HepG2 (cell line): ENCODE results near the gene CASKIN1. TPM values are rescaled to one million over a fixed set of nuclear protein-coding genes. Genes with fewer than 3 reads are reported as not detected.

ENCODE experiments used
- FOXA1 ChIP-seq, 2 experiments: fragments of 450-650 bp in 1 of 2; sonication (generic) in 1 of 2; formaldehyde crosslinking in 1 of 2; IDR thresholded peaks; 2 replicates each; pipeline versions ENCODE4 v1.4.0 to v1.6.1; 2016 to 2020; ENCODE audit warnings: missing genetic modification reagents in 1 of 2
- GATAD1 ChIP-seq: IDR thresholded peaks from 2 replicates; pipeline ENCODE4 v1.6.1; 2016; ENCODE audit warnings: missing genetic modification reagents, missing compliant biosample characterization
- GATAD2A ChIP-seq: IDR thresholded peaks from 2 replicates; pipeline ENCODE4 v1.6.1; 2016
- KLF12 ChIP-seq: sonication (generic); formaldehyde crosslinking; IDR thresholded peaks from 2 replicates; pipeline ENCODE4 v1.4.0; 2020; ENCODE audit warnings: missing genetic modification reagents, borderline replicate concordance
- KLF9 ChIP-seq: IDR thresholded peaks from 2 replicates; pipeline ENCODE4 v1.6.1; 2016; ENCODE audit warnings: low read depth
- MBD4 ChIP-seq: IDR thresholded peaks from 2 replicates; pipeline ENCODE4 v1.6.1; 2012; ENCODE audit warnings: low read length, inconsistent platforms, borderline replicate concordance
- MED1 ChIP-seq: sonication (generic); formaldehyde crosslinking; IDR thresholded peaks from 2 replicates; pipeline ENCODE4 v1.4.0; 2020; ENCODE audit warnings: missing genetic modification reagents
- MEIS2 ChIP-seq: sonication (generic); formaldehyde crosslinking; IDR thresholded peaks from 2 replicates; pipeline ENCODE4 v1.9.0; 2021; ENCODE audit warnings: mild to moderate bottlenecking, missing genetic modification reagents
- NFRKB ChIP-seq: fragments of 450-650 bp; IDR thresholded peaks from 2 replicates; pipeline ENCODE4 v1.6.1; 2017
- NR2F1 ChIP-seq, 2 experiments: fragments of 450-650 bp in 1 of 2; formaldehyde crosslinking in 1 of 2; IDR thresholded peaks; 2 replicates each; pipeline versions ENCODE4 v1.5.0 to v1.6.1; 2016 to 2020; ENCODE audit warnings: mild to moderate bottlenecking in 1 of 2, missing compliant biosample characterization in 1 of 2, missing genetic modification reagents in 1 of 2, moderate library complexity in 1 of 2
- SALL2 ChIP-seq: sonication (generic); formaldehyde crosslinking; IDR thresholded peaks from 2 replicates; pipeline ENCODE4 v1.8.1; 2023; ENCODE audit warnings: mild to moderate bottlenecking, missing genetic modification reagents, inconsistent platforms
- SKI ChIP-seq: fragments of 450-650 bp; IDR thresholded peaks from one replicate; pipeline ENCODE4 v1.6.1; 2018; ENCODE audit warnings: mild to moderate bottlenecking; ENCODE audit not compliant: partially characterized antibody
- U2AF2 ChIP-seq: fragments of 200-400 bp; formaldehyde crosslinking; IDR thresholded peaks from 2 replicates; pipeline ENCODE4 v1.6.1; 2017; ENCODE audit warnings: low read depth, mild to moderate bottlenecking, low read length
- ZBTB1 ChIP-seq: sonication (generic); formaldehyde crosslinking; IDR thresholded peaks from 2 replicates; pipeline ENCODE4 v1.4.0; 2020; ENCODE audit warnings: missing genetic modification reagents, borderline replicate concordance
- ZFY ChIP-seq: sonication (generic); formaldehyde crosslinking; IDR thresholded peaks from 2 replicates; pipeline ENCODE4 v1.4.0; 2020; ENCODE audit warnings: missing genetic modification reagents
- ZNF260 ChIP-seq: sonication (generic); formaldehyde crosslinking; IDR thresholded peaks from 2 replicates; pipeline ENCODE4 v1.4.0; 2020; ENCODE audit warnings: missing genetic modification reagents, low read depth, mild to moderate bottlenecking, borderline replicate concordance
- ZNF276 ChIP-seq: sonication (generic); formaldehyde crosslinking; IDR thresholded peaks from 2 replicates; pipeline ENCODE4 v1.4.0; 2020; ENCODE audit warnings: mild to moderate bottlenecking, low read depth, missing genetic modification reagents
- ZNF326 ChIP-seq: sonication (generic); formaldehyde crosslinking; IDR thresholded peaks from 2 replicates; pipeline ENCODE4 v1.4.0; 2020; ENCODE audit warnings: missing genetic modification reagents, borderline replicate concordance
- ZNF710 ChIP-seq: sonication (generic); formaldehyde crosslinking; IDR thresholded peaks from 2 replicates; pipeline ENCODE4 v1.5.0; 2020; ENCODE audit warnings: mild to moderate bottlenecking, missing genetic modification reagents, borderline replicate concordance
- ZNF737 ChIP-seq: sonication (generic); formaldehyde crosslinking; IDR thresholded peaks from 2 replicates; pipeline ENCODE4 v1.5.0; 2020; ENCODE audit warnings: missing genetic modification reagents, mild to moderate bottlenecking, borderline replicate concordance
- ZNF816 ChIP-seq: sonication (generic); formaldehyde crosslinking; IDR thresholded peaks from 2 replicates; pipeline ENCODE4 v1.8.0; 2022; ENCODE audit warnings: missing genetic modification reagents, mild to moderate bottlenecking, borderline replicate concordance
- ZSCAN25 ChIP-seq: sonication (generic); formaldehyde crosslinking; IDR thresholded peaks from 2 replicates; pipeline ENCODE4 v1.8.0; 2022; ENCODE audit warnings: mild to moderate bottlenecking, missing genetic modification reagents
- polyA plus RNA-seq, 8 experiments: library from polyadenylated mRNA; depleted of rRNA in 3 of 8; stranded (reverse) in 7 of 8; unstranded in 1 of 8; fragments of >200 nt; fragmentation: Illumina TruSeq in 4 of 8; extraction: Trizol in 4 of 8; gene quantifications; 2 replicates each; pipeline versions ENCODE4 v1.2.1 to v1.2.3, GENCODE V29; 2011 to 2016; ENCODE audit warnings: low read depth in 4 of 8, missing spikeins in 1 of 8, mixed read lengths in 1 of 8; ENCODE audit not compliant: insufficient read depth in 1 of 8
- total RNA-seq, 5 experiments: library from RNA; depleted of rRNA; stranded (reverse); fragments of >200 nt; fragmentation: Illumina TruSeq; extraction: Trizol; gene quantifications; 2 replicates each; pipeline ENCODE4 v1.2.3, GENCODE V29; 2016; ENCODE audit warnings: low read depth in 1 of 5
- TF ChIP-seq, protein P1 (sequence below): sonication (generic); formaldehyde crosslinking; IDR thresholded peaks from 2 replicates; pipeline ENCODE4 v1.4.0; 2020; ENCODE audit warnings: missing genetic modification reagents, borderline replicate concordance
- TF ChIP-seq, protein P2 (sequence below): sonication (generic); formaldehyde crosslinking; conservative IDR thresholded peaks from 2 replicates; pipeline ENCODE4 v1.5.0; 2020; ENCODE audit warnings: missing genetic modification reagents

CASKIN1 gene
- total and polyA plus RNA-seq, 2 of the 13 experiments (the other 11 are each of a cell fraction or from before 2014, with no cell fraction given), result 1.2 to 2.2 TPM

- no peak for TF ChIP-seq ZNF276 (CRISPR knock-in tag)
- TF ChIP-seq NR2F1 (CRISPR knock-in tag; IDR thresholded peaks at IDR 0.05), result no peak
- no peak for TF ChIP-seq ZNF260
- no peak for TF ChIP-seq FOXA1 (IDR thresholded peaks at IDR 0.05)
- TF ChIP-seq FOXA1 (CRISPR knock-in tag; IDR thresholded peaks at IDR 0.05), result no peak
- no peak for TF ChIP-seq ZBTB1 (CRISPR knock-in tag)
- no peak for TF ChIP-seq ZNF737 (CRISPR knock-in tag)
- TF ChIP-seq, protein P1, sequence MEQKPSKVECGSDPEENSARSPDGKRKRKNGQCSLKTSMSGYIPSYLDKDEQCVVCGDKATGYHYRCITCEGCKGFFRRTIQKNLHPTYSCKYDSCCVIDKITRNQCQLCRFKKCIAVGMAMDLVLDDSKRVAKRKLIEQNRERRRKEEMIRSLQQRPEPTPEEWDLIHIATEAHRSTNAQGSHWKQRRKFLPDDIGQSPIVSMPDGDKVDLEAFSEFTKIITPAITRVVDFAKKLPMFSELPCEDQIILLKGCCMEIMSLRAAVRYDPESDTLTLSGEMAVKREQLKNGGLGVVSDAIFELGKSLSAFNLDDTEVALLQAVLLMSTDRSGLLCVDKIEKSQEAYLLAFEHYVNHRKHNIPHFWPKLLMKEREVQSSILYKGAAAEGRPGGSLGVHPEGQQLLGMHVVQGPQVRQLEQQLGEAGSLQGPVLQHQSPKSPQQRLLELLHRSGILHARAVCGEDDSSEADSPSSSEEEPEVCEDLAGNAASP (CRISPR knock-in tag), result peak; percentile 71; the same call in 1 of the 2 replicates
- no peak for TF ChIP-seq KLF9 (CRISPR knock-in tag)
- no peak for TF ChIP-seq MED1 (CRISPR knock-in tag)
- no peak for TF ChIP-seq KLF12 (CRISPR knock-in tag)
- TF ChIP-seq U2AF2, result no peak
- TF ChIP-seq, protein P2, sequence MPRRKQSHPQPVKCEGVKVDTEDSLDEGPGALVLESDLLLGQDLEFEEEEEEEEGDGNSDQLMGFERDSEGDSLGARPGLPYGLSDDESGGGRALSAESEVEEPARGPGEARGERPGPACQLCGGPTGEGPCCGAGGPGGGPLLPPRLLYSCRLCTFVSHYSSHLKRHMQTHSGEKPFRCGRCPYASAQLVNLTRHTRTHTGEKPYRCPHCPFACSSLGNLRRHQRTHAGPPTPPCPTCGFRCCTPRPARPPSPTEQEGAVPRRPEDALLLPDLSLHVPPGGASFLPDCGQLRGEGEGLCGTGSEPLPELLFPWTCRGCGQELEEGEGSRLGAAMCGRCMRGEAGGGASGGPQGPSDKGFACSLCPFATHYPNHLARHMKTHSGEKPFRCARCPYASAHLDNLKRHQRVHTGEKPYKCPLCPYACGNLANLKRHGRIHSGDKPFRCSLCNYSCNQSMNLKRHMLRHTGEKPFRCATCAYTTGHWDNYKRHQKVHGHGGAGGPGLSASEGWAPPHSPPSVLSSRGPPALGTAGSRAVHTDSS (CRISPR knock-in tag), result no peak
- TF ChIP-seq GATAD2A (CRISPR knock-in tag), result no peak
- TF ChIP-seq NFRKB, result no peak
- no peak for TF ChIP-seq MBD4
- TF ChIP-seq ZSCAN25 (CRISPR knock-in tag), result 0 out of 2 replicates have a peak, but pooled peaks have one; percentile 29
- TF ChIP-seq SALL2, result no peak
- TF ChIP-seq GATAD1 (CRISPR knock-in tag), result no peak
- TF ChIP-seq ZNF710 (CRISPR knock-in tag), result no peak
- TF ChIP-seq MEIS2 (CRISPR knock-in tag), result no peak
- peak; percentile 57 for TF ChIP-seq ZFY (CRISPR knock-in tag)
- no peak for TF ChIP-seq SKI
- no peak for TF ChIP-seq ZNF816 (CRISPR knock-in tag)
- TF ChIP-seq ZNF326, result no peak
These were observed 14.3 kb upstream of the CASKIN1 start, which contains the start of gene BRICD5 (continued) for GRCh38 chr16:2210386-2211365.
